Suppressor macrophage treated with lipopolysaccharide for 1 hour (primary cell): Measurements from ENCODE around the gene NFATC2IP.
"Not testable (repeated sequence)": the region's sequence is repeated elsewhere in the genome, so short reads cannot be mapped to it uniquely, and the experiment has no call there.

Experiments used
- DNase-seq, 3 donors: peaks; one replicate each; pipeline ENCODE4 v3.0.0-alpha.2; 2020 to 2022

The NFATC2IP gene

GRCh38 chr16:28950648-28951409, at the start of gene NFATC2IP:
Gene NFATC2IP, plus strand, starts transcription at chr16:28950937. Its CDS starts 75 bp downstream, at chr16:28951012.
- DNase-seq = peak; percentile 99 to 100 (median 100)

GRCh38 chr16:28901862-28902261, 48.9 kb upstream of the NFATC2IP start:
- no peak for DNase-seq

DNA sequence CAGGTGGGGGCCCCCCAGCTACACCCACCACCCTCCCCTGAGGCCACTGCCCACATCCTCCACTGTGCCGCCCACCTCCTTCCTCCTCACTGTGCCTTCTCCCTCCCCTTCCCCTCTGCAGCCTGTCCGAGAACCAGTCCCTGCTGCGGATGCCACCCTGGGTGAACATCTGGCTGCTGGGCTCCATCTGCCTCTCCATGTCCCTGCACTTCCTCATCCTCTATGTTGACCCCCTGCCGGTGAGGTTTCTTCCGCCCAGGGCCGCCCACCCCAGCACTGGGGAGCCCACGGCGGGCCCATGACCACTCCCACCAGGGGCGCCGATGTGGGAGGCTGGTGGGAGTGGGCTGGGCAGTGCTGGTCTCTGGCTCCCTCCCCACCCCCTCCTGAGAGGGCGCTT, 47.8 kb upstream of the NFATC2IP start:
- DNase-seq = no peak

DNA sequence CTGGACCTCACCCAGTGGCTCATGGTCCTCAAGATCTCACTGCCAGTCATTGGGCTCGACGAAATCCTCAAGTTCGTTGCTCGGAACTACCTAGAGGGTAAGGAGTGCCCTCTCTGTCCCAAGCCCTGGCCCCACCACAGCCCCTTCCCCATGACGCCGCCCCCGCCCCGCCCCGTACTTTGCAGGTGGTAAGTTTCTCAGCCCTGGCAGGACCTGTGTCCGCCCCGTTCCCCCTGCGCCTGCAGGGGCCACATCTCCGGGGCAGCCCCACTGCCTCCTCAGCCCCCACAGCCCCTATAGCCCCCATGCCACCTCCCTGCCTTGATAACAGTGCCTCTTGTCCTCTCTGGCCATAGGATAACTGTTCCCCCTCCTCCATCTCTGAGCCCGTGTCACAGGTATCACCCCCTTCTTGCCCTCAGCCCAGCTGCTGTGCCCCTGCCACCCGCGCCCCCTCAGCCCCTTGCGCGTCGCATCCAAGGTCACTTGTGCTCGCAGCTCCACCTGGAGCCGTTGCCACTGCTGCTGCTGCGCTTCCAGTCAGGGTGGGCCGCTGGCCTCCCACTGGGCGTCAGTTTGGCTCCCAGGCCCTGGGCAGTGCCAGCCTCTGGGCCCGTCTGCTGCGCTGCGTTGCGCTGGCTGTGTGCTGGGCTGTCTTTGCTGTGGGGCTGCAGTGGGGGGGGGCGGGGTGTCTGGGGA, 47.2 kb upstream of the NFATC2IP start:
- no peak for DNase-seq

DNA sequence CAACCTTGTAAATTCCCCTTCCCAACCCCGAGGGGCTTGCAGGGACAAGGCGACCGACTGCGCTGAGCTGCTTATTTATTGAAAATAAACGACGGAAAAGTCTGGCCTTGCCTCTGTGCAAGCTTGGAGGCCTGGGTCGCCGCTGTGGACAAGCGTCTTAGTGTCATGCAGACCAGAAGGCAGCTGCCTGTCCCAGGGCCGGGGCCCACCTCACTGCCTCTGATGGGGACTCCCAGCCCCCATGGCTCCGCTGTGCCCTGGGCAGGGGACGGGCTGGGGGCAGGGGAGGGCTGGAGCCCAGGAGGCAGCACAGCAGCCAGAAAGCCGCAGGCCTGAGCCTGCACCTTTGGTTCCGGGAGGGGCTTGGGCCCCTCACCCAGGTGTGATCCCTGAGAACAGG, 46.4 kb upstream of the NFATC2IP start:
- no peak for DNase-seq

DNA sequence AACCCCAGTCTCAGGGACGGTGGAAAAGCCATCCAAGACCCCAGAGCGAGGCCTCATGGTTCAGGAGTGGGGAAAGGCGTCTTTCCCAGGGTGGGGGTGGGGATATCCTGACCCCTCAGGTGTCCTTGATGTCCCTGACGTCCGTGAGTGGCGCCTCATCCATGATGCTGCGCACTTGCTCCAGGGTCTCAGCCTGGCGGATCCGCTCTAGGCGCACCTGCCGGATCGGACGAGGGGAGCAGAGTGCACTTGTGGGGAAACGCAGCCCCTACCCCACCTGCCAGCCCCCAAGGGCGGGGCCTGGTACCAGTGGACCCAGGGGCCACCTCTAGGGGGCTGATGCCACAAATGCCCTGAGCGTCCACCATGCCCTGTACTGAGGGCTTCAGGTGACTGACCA, 45.9 kb upstream of the NFATC2IP start:
- DNase-seq = no peak

- DNase-seq = no peak
Measured at GRCh38 chr16:28905229-28905754, 45.4 kb upstream of the NFATC2IP start.

GRCh38 chr16:28905800-28906372, 44.9 kb upstream of the NFATC2IP start:
- no peak for DNase-seq

DNA sequence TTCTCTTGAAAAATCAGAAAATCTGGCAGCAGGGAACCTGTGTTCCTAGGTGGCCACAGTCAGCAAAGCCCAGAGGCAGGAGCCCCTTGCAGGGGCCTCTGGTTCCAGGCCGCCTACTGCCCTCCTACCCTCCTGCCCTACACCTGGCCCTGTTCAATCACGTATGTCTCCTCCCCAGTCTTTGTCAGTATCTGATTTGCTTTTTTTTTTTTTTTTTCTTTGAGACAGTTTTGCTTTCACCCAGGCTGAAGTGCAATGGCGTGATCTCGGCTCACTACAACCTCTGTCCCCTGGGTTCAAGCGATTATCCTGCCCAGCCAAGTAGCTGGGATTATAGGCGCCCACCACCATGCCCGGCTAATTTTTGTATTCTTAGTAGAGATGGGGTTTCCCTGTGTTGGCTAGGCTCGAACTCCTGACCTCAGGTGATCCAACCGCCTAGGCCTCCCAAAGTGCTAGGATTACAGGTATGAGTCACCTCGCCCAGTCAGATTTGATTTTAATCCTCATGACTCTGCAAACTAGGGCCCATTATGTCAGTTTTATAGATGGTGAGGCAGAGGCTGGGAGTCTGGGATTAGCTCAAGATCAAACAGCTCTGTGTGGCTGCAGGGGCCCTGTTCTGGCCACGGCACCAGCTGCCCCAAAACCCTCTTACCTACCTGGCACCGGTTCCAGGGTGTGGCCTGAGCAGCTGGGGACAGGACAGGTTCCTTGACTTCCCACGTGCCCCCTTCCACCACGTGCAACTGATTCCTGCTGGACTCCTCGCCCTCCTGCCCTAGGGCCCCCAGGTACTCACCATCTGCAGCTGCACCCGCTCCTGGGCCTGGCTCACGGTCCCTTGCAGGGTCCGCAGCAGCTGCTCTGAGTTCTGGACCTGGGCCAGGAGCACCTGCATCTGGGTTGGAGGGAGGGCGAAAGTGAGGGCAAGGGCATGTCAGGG, 40.4 kb upstream of the NFATC2IP start:
- no peak for DNase-seq

- no peak for DNase-seq
Measured at GRCh38 chr16:28912558-28912957, 38.2 kb upstream of the NFATC2IP start.

- no peak for DNase-seq
Measured at GRCh38 chr16:28913946-28914724, 36.6 kb upstream of the NFATC2IP start.

DNA sequence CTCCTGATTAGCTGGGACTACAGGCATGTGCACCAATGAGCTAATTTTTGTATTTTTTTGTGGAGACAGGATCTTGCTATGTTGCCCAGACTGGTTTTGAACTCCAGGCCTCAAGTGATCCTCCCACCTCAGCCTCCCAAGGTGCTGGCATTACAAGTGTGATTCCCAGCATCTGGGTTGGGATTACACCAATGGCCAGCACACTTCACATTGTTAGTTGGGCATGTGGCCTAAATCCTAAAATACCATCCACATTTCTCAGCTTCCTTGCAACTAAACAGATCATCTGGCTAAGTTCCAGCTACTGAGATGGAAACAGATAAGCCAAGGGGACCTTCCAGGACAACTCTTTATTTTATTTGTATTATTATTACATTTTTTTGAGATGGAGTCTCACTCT, 35.6 kb upstream of the NFATC2IP start:
- no peak for DNase-seq

DNA sequence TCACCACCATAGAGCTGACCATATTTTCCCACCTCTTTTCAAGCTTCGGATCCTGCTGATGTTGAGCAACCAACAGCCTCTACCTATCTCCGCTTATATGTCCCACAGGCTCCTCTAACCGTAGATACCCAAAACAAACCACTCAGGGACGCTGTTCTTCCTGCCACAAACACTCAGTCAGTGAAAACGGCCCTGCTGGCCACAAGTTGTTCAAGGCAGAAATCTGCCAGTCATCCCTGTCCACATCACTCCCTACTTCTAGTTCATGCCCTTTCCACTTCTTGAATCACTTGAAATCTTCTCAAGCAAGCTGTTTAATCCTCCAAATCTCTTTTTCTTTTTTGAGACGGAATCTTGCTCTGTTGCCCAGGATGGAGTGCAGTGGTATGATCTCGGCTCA, 33.6 kb upstream of the NFATC2IP start:
- DNase-seq = no peak

DNA sequence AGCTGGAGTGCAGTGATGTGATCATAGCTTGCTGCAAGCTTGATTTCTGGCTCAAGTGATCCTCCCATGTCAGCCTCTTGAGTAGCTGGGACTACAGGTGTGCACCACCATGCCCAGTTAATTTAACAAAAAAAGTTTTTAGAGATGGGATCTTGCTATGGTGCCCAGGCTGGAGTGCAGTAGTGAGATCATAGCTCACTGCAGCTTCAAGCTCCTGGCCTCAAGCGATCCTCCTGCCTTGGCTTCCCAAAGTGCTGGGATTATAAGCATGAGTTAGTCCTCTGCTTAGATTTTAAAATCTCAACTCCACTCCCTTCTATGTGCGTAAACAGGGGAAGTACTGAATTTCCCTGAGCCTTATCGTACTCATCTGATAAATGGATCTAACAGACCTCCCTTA, 32.0 kb upstream of the NFATC2IP start:
- no peak for DNase-seq

- DNase-seq = no peak
Measured at GRCh38 chr16:28923231-28923587, 27.5 kb upstream of the NFATC2IP start.

GRCh38 chr16:28923652-28924398, 26.9 kb upstream of the NFATC2IP start:
- DNase-seq = peak; percentile 32 to 48 (median 33)

DNA sequence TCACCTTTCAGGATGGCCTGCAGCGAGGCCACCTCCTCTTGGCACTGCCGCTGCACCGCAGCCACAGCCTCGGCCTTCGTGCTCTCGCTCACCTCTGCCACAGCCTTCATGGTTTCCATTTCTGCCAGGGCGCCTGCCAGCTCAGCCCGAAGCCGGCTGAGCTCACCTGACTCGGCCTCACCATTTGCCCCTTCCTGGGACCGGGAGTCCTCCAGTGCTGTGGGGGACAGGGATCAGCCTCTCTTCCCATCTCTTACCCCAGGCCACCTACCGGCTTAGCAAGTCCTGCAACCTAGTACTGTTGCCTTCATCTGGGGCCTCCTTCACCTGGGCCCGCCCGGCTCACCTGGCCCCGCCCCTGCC, 26.4 kb upstream of the NFATC2IP start:
- DNase-seq = no peak

GRCh38 chr16:28924762-28925385, 25.9 kb upstream of the NFATC2IP start, which contains the start of gene RABEP2:
Gene RABEP2, minus strand, starts transcription at chr16:28925238. Its CDS starts 75 bp downstream, at chr16:28925163.
- DNase-seq = peak; percentile 94 to 97 (median 96)

DNA sequence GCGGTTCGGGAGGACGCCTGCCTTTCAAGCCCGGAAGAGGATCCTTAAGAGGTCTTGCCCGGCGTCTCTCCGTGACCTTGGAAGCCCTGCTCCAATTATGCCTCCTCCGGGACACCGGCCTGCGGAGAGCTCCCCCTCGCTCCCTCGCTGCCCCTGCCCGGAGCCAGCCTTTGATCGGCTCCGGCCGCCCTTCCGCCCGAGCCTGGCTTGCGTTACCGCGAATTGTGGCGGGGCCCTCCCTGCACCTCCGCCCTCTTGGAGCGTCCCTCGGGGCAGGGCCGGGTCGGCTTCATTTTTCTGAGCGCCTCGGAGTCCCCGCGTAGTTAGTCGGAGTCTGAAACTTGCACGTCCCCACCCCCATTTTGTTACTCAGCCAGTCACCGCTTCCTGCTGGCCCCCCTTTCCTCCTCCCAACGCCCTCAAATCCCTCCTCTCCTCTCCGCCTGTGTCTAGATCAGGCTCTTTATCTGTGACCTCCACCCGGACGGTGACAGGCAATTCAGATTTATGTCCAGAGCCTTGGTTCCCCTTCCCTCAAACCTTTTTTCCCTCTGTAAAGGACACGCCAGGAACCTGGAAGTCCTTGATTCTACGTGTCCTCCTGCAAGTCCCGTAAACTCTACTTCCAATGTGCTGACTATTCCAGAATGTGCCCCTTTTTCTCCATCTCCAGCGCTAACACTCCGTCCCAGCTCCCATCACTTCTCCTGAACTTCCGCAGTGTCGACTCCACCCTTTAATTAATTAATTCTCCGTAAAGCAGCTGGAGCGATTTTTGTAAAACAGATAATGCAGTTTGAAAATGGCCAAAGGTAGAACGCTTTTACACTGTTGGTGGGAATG, 25.1 kb upstream of the NFATC2IP start:
- DNase-seq = peak; percentile 80 to 84 (median 81)

- not testable (repeated sequence) for DNase-seq
Measured at GRCh38 chr16:28926284-28926683, 24.5 kb upstream of the NFATC2IP start.
